ENCODE data around the gene SRSF10. TPM values are rescaled to one million over a fixed set of nuclear protein-coding genes. Genes with fewer than 3 reads are reported as not detected.

The SRSF10 gene
- total and polyA plus RNA-seq, 9 of the 15 experiments (the other 6 are each of a cell fraction or from before 2014, with no cell fraction given), result 154 to 264 (median 205) TPM

DNA sequence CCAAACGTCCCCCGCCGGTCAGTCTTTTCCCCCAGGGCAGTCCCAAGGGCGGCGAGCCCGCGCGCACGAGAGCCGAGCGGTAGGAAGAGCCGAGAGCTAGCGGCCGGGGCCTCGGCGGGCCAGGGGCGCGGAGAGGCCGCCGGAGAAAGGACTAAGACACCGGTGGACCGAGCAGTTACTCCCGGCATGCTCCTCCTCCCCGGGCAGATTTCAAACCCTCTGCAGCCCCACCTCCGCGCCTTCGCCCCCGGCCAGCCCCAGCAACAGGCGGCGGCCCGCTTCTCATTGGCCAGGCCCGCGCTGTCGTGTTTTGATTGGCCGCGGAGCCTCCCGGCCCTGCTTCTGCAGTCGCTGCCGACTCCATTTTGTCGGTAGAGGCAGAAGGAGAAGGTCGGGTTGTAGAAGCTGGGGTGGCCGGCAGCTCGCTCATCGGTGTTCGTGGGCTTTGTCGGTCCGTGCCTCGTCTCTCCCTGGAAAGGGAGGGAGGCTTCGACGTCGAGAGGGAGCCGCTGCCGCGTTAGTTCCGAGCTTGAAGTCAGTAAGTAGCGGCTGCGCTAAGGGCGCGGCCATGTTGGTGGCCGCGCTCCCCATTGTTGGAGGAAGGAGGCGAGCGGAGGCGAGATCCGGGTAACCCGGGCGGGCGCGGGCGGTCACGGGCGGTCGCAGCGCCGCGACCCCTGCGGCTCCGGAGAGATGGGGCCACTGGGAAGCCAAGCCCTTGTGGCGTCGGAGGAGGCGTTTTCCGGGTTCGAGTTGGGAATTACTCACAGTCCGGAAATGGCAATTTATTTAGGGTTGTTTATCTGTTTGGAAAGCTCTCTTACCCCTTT lies 20.5 kb downstream of the SRSF10 start, which contains the start of gene PNRC2 (continued):
- TF ChIP-seq, protein P1, sequence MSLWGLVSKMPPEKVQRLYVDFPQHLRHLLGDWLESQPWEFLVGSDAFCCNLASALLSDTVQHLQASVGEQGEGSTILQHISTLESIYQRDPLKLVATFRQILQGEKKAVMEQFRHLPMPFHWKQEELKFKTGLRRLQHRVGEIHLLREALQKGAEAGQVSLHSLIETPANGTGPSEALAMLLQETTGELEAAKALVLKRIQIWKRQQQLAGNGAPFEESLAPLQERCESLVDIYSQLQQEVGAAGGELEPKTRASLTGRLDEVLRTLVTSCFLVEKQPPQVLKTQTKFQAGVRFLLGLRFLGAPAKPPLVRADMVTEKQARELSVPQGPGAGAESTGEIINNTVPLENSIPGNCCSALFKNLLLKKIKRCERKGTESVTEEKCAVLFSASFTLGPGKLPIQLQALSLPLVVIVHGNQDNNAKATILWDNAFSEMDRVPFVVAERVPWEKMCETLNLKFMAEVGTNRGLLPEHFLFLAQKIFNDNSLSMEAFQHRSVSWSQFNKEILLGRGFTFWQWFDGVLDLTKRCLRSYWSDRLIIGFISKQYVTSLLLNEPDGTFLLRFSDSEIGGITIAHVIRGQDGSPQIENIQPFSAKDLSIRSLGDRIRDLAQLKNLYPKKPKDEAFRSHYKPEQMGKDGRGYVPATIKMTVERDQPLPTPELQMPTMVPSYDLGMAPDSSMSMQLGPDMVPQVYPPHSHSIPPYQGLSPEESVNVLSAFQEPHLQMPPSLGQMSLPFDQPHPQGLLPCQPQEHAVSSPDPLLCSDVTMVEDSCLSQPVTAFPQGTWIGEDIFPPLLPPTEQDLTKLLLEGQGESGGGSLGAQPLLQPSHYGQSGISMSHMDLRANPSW (CRISPR knock-in tag; IDR thresholded peaks at IDR 0.05), result peak; percentile 88; the same call in 1 of the 2 replicates
- TF ChIP-seq ZC3H4 (CRISPR knock-in tag; IDR thresholded peaks at IDR 0.05; ENCODE audit: borderline replicate concordance) (no peak), ZNF146 (CRISPR knock-in tag; IDR thresholded peaks at IDR 0.05; ENCODE audit: unreplicated experiment) (no peak), RHOXF2B (CRISPR knock-in tag; conservative IDR thresholded peaks at IDR 0.05) (no peak), ZNF431 (CRISPR knock-in tag; IDR thresholded peaks at IDR 0.05) (peak; percentile 43; the same call in 1 of the 2 replicates), TCFL5 (CRISPR knock-in tag; conservative IDR thresholded peaks at IDR 0.05) (no peak), CHD1 (IDR thresholded peaks at IDR 0.05; ENCODE audit: low read length) (peak; percentile 83), CXXC5 (CRISPR knock-in tag; IDR thresholded peaks at IDR 0.05) (peak; percentile 60; the same call in 1 of the 2 replicates), GABPB1 (CRISPR knock-in tag; IDR thresholded peaks at IDR 0.05) (peak; percentile 74; the same call in 1 of the 2 replicates), NCOA6 (IDR thresholded peaks at IDR 0.05) (no peak), HNRNPUL1 (IDR thresholded peaks at IDR 0.05; ENCODE audit: low read length) (no peak), CHCHD3 (CRISPR knock-in tag; IDR thresholded peaks at IDR 0.05) (peak; percentile 42), MYNN (IDR thresholded peaks at IDR 0.05) (no peak), MYNN (CRISPR knock-in tag; IDR thresholded peaks at IDR 0.05) (no peak), ELF2 (CRISPR knock-in tag; IDR thresholded peaks at IDR 0.05) (peak; percentile 71; the same call in 1 of the 2 replicates), GATA2 (CRISPR knock-in tag; IDR thresholded peaks at IDR 0.05) (no peak), PML (IDR thresholded peaks at IDR 0.05; ENCODE audit: low read length) (peak; percentile 85; the same call in 1 of the 2 replicates), ZBTB8A (IDR thresholded peaks at IDR 0.05; ENCODE audit: partially characterized antibody) (no peak), FIP1L1 (IDR thresholded peaks at IDR 0.05; ENCODE audit: low read depth, low read length, poor library complexity, severe bottlenecking) (peak; percentile 95)
- TF ChIP-seq, protein P2, sequence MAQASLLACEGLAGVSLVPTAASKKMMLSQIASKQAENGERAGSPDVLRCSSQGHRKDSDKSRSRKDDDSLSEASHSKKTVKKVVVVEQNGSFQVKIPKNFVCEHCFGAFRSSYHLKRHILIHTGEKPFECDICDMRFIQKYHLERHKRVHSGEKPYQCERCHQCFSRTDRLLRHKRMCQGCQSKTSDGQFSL (CRISPR knock-in tag; IDR thresholded peaks at IDR 0.05), result 0 out of 2 replicates have a peak, but pooled peaks have one; percentile 5
- TF ChIP-seq, protein P2 (tag; IDR thresholded peaks at IDR 0.05), result no peak
- TF ChIP-seq, protein P3, sequence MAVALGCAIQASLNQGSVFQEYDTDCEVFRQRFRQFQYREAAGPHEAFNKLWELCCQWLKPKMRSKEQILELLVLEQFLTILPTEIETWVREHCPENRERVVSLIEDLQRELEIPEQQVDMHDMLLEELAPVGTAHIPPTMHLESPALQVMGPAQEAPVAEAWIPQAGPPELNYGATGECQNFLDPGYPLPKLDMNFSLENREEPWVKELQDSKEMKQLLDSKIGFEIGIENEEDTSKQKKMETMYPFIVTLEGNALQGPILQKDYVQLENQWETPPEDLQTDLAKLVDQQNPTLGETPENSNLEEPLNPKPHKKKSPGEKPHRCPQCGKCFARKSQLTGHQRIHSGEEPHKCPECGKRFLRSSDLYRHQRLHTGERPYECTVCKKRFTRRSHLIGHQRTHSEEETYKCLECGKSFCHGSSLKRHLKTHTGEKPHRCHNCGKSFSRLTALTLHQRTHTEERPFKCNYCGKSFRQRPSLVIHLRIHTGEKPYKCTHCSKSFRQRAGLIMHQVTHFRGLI (CRISPR knock-in tag; IDR thresholded peaks at IDR 0.05), result no peak

Measured in K562 (cell line).